Measurements from ENCODE around the gene CHD5.

The CHD5 gene

GRCh38 chr1:6094801-6095505 lies 85.2 kb downstream of the CHD5 start:
- in situ Hi-C loops (cut with MboI; ENCODE audit: low pct_unique_long_range_greater_than_20kb, low sequenced_read_pairs), result no loop called here

GRCh38 chr1:6094246-6094645 lies 85.9 kb downstream of the CHD5 start:
- in situ Hi-C loops (cut with MboI; ENCODE audit: low pct_unique_long_range_greater_than_20kb, low sequenced_read_pairs), result no loop called here
- no peak for DNase-seq

More at GRCh38 chr1:6094801-6095505, 85.2 kb downstream of the CHD5 start:
- DNase-seq, result no peak

GRCh38 chr1:6093611-6094010 lies 86.5 kb downstream of the CHD5 start:
- no peak for DNase-seq
- in situ Hi-C loops (cut with MboI; ENCODE audit: low pct_unique_long_range_greater_than_20kb, low sequenced_read_pairs), result no loop called here

GRCh38 chr1:6093071-6093470 lies 87.0 kb downstream of the CHD5 start:
- no peak for DNase-seq
- in situ Hi-C loops (cut with MboI; ENCODE audit: low pct_unique_long_range_greater_than_20kb, low sequenced_read_pairs), result no loop called here

- no peak for DNase-seq
- in situ Hi-C loops (cut with MboI; ENCODE audit: low pct_unique_long_range_greater_than_20kb, low sequenced_read_pairs), result no loop called here
Measured at GRCh38 chr1:6092211-6092610, 87.9 kb downstream of the CHD5 start.

GRCh38 chr1:6091823-6092109 lies 88.4 kb downstream of the CHD5 start:
- in situ Hi-C loops (cut with MboI; ENCODE audit: low pct_unique_long_range_greater_than_20kb, low sequenced_read_pairs), result no loop called here
- DNase-seq, result no peak

- no peak for DNase-seq
- in situ Hi-C loops (cut with MboI; ENCODE audit: low pct_unique_long_range_greater_than_20kb, low sequenced_read_pairs), result no loop called here
Measured at GRCh38 chr1:6090996-6091822, 88.9 kb downstream of the CHD5 start.

GRCh38 chr1:6090288-6090687 lies 89.8 kb downstream of the CHD5 start:
- in situ Hi-C loops (cut with MboI; ENCODE audit: low pct_unique_long_range_greater_than_20kb, low sequenced_read_pairs), result no loop called here
- no peak for DNase-seq

- DNase-seq, result no peak
- in situ Hi-C loops (cut with MboI; ENCODE audit: low pct_unique_long_range_greater_than_20kb, low sequenced_read_pairs), result no loop called here
Measured at GRCh38 chr1:6088956-6089355, 91.2 kb downstream of the CHD5 start.

- DNase-seq, result no peak
- in situ Hi-C loops (cut with MboI; ENCODE audit: low pct_unique_long_range_greater_than_20kb, low sequenced_read_pairs), result no loop called here
Measured at GRCh38 chr1:6087958-6088357, 92.2 kb downstream of the CHD5 start.

GRCh38 chr1:6087377-6087772 lies 92.7 kb downstream of the CHD5 start:
- no peak for DNase-seq
- in situ Hi-C loops (cut with MboI; ENCODE audit: low pct_unique_long_range_greater_than_20kb, low sequenced_read_pairs), result no loop called here

GRCh38 chr1:6086762-6087376 lies 93.3 kb downstream of the CHD5 start:
- in situ Hi-C loops (cut with MboI; ENCODE audit: low pct_unique_long_range_greater_than_20kb, low sequenced_read_pairs), result no loop called here

GRCh38 chr1:6086358-6086757 lies 93.8 kb downstream of the CHD5 start:
- in situ Hi-C loops (cut with MboI; ENCODE audit: low pct_unique_long_range_greater_than_20kb, low sequenced_read_pairs), result no loop called here
- DNase-seq, result no peak

More at GRCh38 chr1:6086762-6087376, 93.3 kb downstream of the CHD5 start:
- no peak for DNase-seq

GRCh38 chr1:6085666-6086065 lies 94.5 kb downstream of the CHD5 start:
- in situ Hi-C loops (cut with MboI; ENCODE audit: low pct_unique_long_range_greater_than_20kb, low sequenced_read_pairs), result no loop called here
- DNase-seq, result no peak

GRCh38 chr1:6084781-6085495 lies 95.2 kb downstream of the CHD5 start:
- DNase-seq, result no peak
- in situ Hi-C loops (cut with MboI; ENCODE audit: low pct_unique_long_range_greater_than_20kb, low sequenced_read_pairs), result no loop called here

- in situ Hi-C loops (cut with MboI; ENCODE audit: low pct_unique_long_range_greater_than_20kb, low sequenced_read_pairs), result no loop called here
- no peak for DNase-seq
Measured at GRCh38 chr1:6083801-6084446, 96.2 kb downstream of the CHD5 start.

GRCh38 chr1:6083385-6083784 lies 96.7 kb downstream of the CHD5 start:
- no peak for DNase-seq
- in situ Hi-C loops (cut with MboI; ENCODE audit: low pct_unique_long_range_greater_than_20kb, low sequenced_read_pairs), result no loop called here

GRCh38 chr1:6082430-6082971 lies 97.6 kb downstream of the CHD5 start:
- in situ Hi-C loops (cut with MboI; ENCODE audit: low pct_unique_long_range_greater_than_20kb, low sequenced_read_pairs), result no loop called here
- no peak for DNase-seq

- no peak for DNase-seq
- in situ Hi-C loops (cut with MboI; ENCODE audit: low pct_unique_long_range_greater_than_20kb, low sequenced_read_pairs), result no loop called here
Measured at GRCh38 chr1:6081901-6082300, 98.2 kb downstream of the CHD5 start.

Measured in KBM-7 (cell line).